HepG2 (cell line): ENCODE data around the gene KRTAP19-8. TPM values are rescaled to one million over a fixed set of nuclear protein-coding genes. Genes with fewer than 3 reads are reported as not detected.

Source experiments
- ATAC-seq: fragments of 200-7000 bp; cut with Tn5 transposase; 3 replicates; pipeline ENCODE4 v1.9.1; 2020; ENCODE audit warnings: mild to moderate bottlenecking, moderate library complexity
- BruUV-seq: library from RNA; stranded (reverse); fragments of 400-500 nt; replicated peaks from 2 replicates; lab custom pipeline; 2021; lab: Mats Ljungman, UMichigan
- CTCF ChIA-PET: fragments of 300-600 bp; formaldehyde crosslinking; extraction: SDS; loops from one replicate; lab custom pipeline; 2021; ENCODE audit warnings: low total read pairs, inconsistent platforms, low intra/inter-chr PET ratio; lab: Yijun Ruan, JAX
- POLR2A ChIA-PET: fragments of 350-600 bp; sonication (Branson Sonifier 250); formaldehyde crosslinking; loops from one replicate; lab custom pipeline; 2020; ENCODE audit warnings: antibody characterized with exemption, inconsistent platforms; lab: Yijun Ruan, JAX
- DNase-seq: peaks from one replicate; pipeline ENCODE4 v3.0.0-alpha.2; 2015; ENCODE audit warnings: low spot score
- FAIRE-seq: peaks from 3 replicates; lab custom pipeline; 2011; peaks lifted over from hg19 to GRCh38; lab: Jason Lieb, UNC
- H2AFZ ChIP-seq: one replicate; pipeline ENCODE4 v1.6.1; 2011; ENCODE audit warnings: low read length, inconsistent platforms
- H3K27ac ChIP-seq: fragments of 300-600 bp; 3 replicates; pipeline ENCODE4 v1.8.0; 2011; ENCODE audit warnings: mixed run types, mild to moderate bottlenecking, mixed read lengths, low read length, inconsistent platforms; ENCODE audit not compliant: insufficient read depth; ENCODE audit errors: extremely low read length
- H3K27me3 ChIP-seq, 2 experiments: fragments of 200-600 bp in 1 of 2; 2 replicates in 1 of 2; 3 replicates in 1 of 2; pipeline versions ENCODE4 v1.6.0 to v1.8.0; 2011; ENCODE audit warnings: low read length in 2 of 2, mild to moderate bottlenecking in 2 of 2, moderate library complexity in 2 of 2, inconsistent platforms in 1 of 2; ENCODE audit not compliant: insufficient read depth in 2 of 2, control insufficient read depth in 1 of 2
- H3K36me3 ChIP-seq, 2 experiments: fragments of 200-600 bp in 1 of 2; replicated peaks in 1 of 2; 2 replicates in 1 of 2; 3 replicates in 1 of 2; pipeline versions ENCODE4 v1.5.1 to v1.8.0; 2011; ENCODE audit warnings: low read length in 2 of 2, inconsistent platforms in 1 of 2; ENCODE audit not compliant: insufficient read depth in 2 of 2, control insufficient read depth in 1 of 2
- H3K4me1 ChIP-seq: 2 replicates; pipeline ENCODE4 v1.5.1; 2012; ENCODE audit warnings: low read length, inconsistent platforms; ENCODE audit not compliant: insufficient read depth
- H3K4me2 ChIP-seq: 2 replicates; pipeline ENCODE4 v1.6.0; 2011; ENCODE audit warnings: low read depth, low read length, inconsistent platforms
- H3K4me3 ChIP-seq, 3 experiments: fragments of 200-600 bp in 1 of 3; sonication (generic), shearing (Covaris generic) in 1 of 3; replicated peaks in 1 of 3; 2 replicates each; pipeline ENCODE4 v1.5.1; 2011 to 2016; ENCODE audit warnings: low read length in 3 of 3, inconsistent platforms in 2 of 3, low read depth in 2 of 3, mild to moderate bottlenecking in 2 of 3, control low read depth in 1 of 3, mixed read lengths in 1 of 3; ENCODE audit not compliant: insufficient read depth in 1 of 3
- H3K79me2 ChIP-seq: one replicate; pipeline ENCODE4 v1.6.1; 2011; ENCODE audit warnings: low read length, inconsistent platforms; ENCODE audit not compliant: insufficient read depth
- H3K9ac ChIP-seq: 2 replicates; pipeline ENCODE4 v1.6.0; 2011; ENCODE audit warnings: mild to moderate bottlenecking, low read depth, low read length, inconsistent platforms; ENCODE audit not compliant: insufficient read depth
- H3K9me3 ChIP-seq: 2 replicates; pipeline ENCODE4 v1.5.1; 2012; ENCODE audit warnings: mild to moderate bottlenecking, low read length
- H4K20me1 ChIP-seq: 2 replicates; pipeline ENCODE4 v1.6.0; 2011; ENCODE audit warnings: inconsistent platforms, mild to moderate bottlenecking, low read length, moderate library complexity; ENCODE audit not compliant: insufficient read depth
- ATAD3A ChIP-seq: sonication (generic); formaldehyde crosslinking; IDR thresholded peaks from 2 replicates; pipeline ENCODE4 v1.4.0; 2020; ENCODE audit warnings: missing genetic modification reagents
- GTF3A ChIP-seq: sonication (generic); formaldehyde crosslinking; conservative IDR thresholded peaks from 2 replicates; pipeline ENCODE4 v1.4.0; 2020; ENCODE audit warnings: mild to moderate bottlenecking, missing genetic modification reagents
- ISX ChIP-seq: sonication (generic); formaldehyde crosslinking; conservative IDR thresholded peaks from 2 replicates; pipeline ENCODE4 v1.5.0; 2020; ENCODE audit warnings: missing genetic modification reagents
- MLX ChIP-seq: IDR thresholded peaks from 2 replicates; pipeline ENCODE4 v1.6.1; 2016
- PCBP2 ChIP-seq: fragments of 200-400 bp; formaldehyde crosslinking; optimal IDR thresholded peaks from 2 replicates; pipeline ENCODE3; 2018; ENCODE audit warnings: low read length, low read depth; ENCODE audit not compliant: poor library complexity, severe bottlenecking
- POLR2A ChIP-seq, 2 experiments: IDR thresholded peaks; 2 replicates each; pipeline ENCODE4 v1.6.1; 2011; ENCODE audit warnings: low read depth in 2 of 2, low read length in 2 of 2, mild to moderate bottlenecking in 1 of 2, moderate library complexity in 1 of 2; ENCODE audit not compliant: insufficient read depth in 1 of 2
- RBM22 ChIP-seq: fragments of 200-400 bp; formaldehyde crosslinking; optimal IDR thresholded peaks from 2 replicates; pipeline ENCODE3; 2017; ENCODE audit warnings: mild to moderate bottlenecking, low read length, moderate library complexity
- SCMH1 ChIP-seq: sonication (generic); formaldehyde crosslinking; IDR thresholded peaks from 2 replicates; pipeline ENCODE4 v1.9.0; 2021; ENCODE audit warnings: missing genetic modification reagents, mild to moderate bottlenecking, borderline replicate concordance
- SMARCE1 ChIP-seq: fragments of 450-650 bp; IDR thresholded peaks from 2 replicates; pipeline ENCODE4 v1.6.1; 2017; ENCODE audit warnings: borderline replicate concordance
- SOX13 ChIP-seq, 3 experiments: fragments of 450-650 bp in 1 of 3; sonication (generic) in 1 of 3; formaldehyde crosslinking in 1 of 3; IDR thresholded peaks in 2 of 3; conservative IDR thresholded peaks in 1 of 3; 2 replicates each; pipeline versions ENCODE4 v1.5.0 to v1.6.1; 2016 to 2020; ENCODE audit warnings: antibody characterized with exemption in 1 of 3, mild to moderate bottlenecking in 1 of 3, missing compliant biosample characterization in 1 of 3, missing genetic modification reagents in 1 of 3, moderate library complexity in 1 of 3
- YEATS4 ChIP-seq: sonication (generic); formaldehyde crosslinking; IDR thresholded peaks from 2 replicates; pipeline ENCODE4 v1.4.0; 2020; ENCODE audit warnings: missing genetic modification reagents, borderline replicate concordance
- ZBTB37 ChIP-seq: sonication (generic); formaldehyde crosslinking; IDR thresholded peaks from 2 replicates; pipeline ENCODE4 v1.4.0; 2020; ENCODE audit warnings: mild to moderate bottlenecking, missing genetic modification reagents
- ZNF335 ChIP-seq: sonication (generic); formaldehyde crosslinking; IDR thresholded peaks from 2 replicates; pipeline ENCODE4 v1.4.0; 2020; ENCODE audit warnings: missing genetic modification reagents
- ZNF766 ChIP-seq: sonication (generic); formaldehyde crosslinking; IDR thresholded peaks from 2 replicates; pipeline ENCODE4 v1.5.0; 2020; ENCODE audit warnings: missing genetic modification reagents, borderline replicate concordance
- ZSCAN30 ChIP-seq: sonication (generic); formaldehyde crosslinking; IDR thresholded peaks from 2 replicates; pipeline ENCODE4 v1.5.0; 2020; ENCODE audit warnings: mild to moderate bottlenecking, missing genetic modification reagents
- WGBS: methylation state at CpG from one replicate; pipeline ENCODE4 v1.1.6; 2017; ENCODE audit warnings: low lambda C conversion rate; 5-methylcytosine and 5-hydroxymethylcytosine counted together
- in situ Hi-C: cut with HindIII; loops from 2 replicates; pipeline ENCODE4 v1.10.0; 2017; ENCODE audit warnings: low pct_unique_long_range_greater_than_20kb; ENCODE audit not compliant: extremely low pct_ligation_motif_present
- intact Hi-C: fragments of 100-400 bp; cut with micrococcal nuclease; formaldehyde crosslinking; loops from one replicate; pipeline ENCODE4 v1.10.0; 2022; ENCODE audit not compliant: unreplicated experiment
- polyA plus RNA-seq, 8 experiments: library from polyadenylated mRNA; depleted of rRNA in 3 of 8; stranded (reverse) in 7 of 8; unstranded in 1 of 8; fragments of >200 nt; fragmentation: Illumina TruSeq in 4 of 8; extraction: Trizol in 4 of 8; gene quantifications; 2 replicates each; pipeline versions ENCODE4 v1.2.1 to v1.2.3, GENCODE V29; 2011 to 2016; ENCODE audit warnings: low read depth in 4 of 8, missing spikeins in 1 of 8, mixed read lengths in 1 of 8; ENCODE audit not compliant: insufficient read depth in 1 of 8
- total RNA-seq, 5 experiments: library from RNA; depleted of rRNA; stranded (reverse); fragments of >200 nt; fragmentation: Illumina TruSeq; extraction: Trizol; gene quantifications; 2 replicates each; pipeline ENCODE4 v1.2.3, GENCODE V29; 2016; ENCODE audit warnings: low read depth in 1 of 5
- TF ChIP-seq, protein P1 (sequence below): IDR thresholded peaks from 2 replicates; pipeline ENCODE4 v1.4.0; 2020; ENCODE audit warnings: mild to moderate bottlenecking, missing genetic modification reagents
- TF ChIP-seq, protein P2 (sequence below): sonication (generic); formaldehyde crosslinking; IDR thresholded peaks from 2 replicates; pipeline ENCODE4 v1.5.0; 2020; ENCODE audit warnings: missing genetic modification reagents

Gene KRTAP19-8
- total and polyA plus RNA-seq, 2 of the 13 experiments (the other 11 are each of a cell fraction or from before 2014, with no cell fraction given) = not detected

DNA sequence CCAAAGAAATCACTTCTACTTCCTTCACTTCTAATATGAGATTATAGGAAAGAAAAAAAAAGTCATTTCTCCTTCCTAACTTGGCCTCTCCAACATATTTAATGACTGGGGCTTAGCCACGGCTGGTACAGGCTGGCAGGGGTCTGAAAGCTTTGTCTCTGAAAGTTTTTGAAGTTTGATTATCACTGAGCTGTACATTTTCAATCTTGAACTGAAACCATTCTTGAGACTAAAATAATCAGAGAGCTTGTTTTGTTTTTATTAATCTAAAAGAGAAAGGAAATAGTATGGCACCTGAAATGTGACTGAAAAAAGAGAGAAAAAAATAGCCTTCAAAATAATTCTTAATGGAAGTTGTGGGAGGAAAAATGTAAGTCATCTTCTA, 3.8 kb upstream of the KRTAP19-8 start (continued):
- TF ChIP-seq ZBTB37 (CRISPR knock-in tag) = no peak
- TF ChIP-seq, protein P1, sequence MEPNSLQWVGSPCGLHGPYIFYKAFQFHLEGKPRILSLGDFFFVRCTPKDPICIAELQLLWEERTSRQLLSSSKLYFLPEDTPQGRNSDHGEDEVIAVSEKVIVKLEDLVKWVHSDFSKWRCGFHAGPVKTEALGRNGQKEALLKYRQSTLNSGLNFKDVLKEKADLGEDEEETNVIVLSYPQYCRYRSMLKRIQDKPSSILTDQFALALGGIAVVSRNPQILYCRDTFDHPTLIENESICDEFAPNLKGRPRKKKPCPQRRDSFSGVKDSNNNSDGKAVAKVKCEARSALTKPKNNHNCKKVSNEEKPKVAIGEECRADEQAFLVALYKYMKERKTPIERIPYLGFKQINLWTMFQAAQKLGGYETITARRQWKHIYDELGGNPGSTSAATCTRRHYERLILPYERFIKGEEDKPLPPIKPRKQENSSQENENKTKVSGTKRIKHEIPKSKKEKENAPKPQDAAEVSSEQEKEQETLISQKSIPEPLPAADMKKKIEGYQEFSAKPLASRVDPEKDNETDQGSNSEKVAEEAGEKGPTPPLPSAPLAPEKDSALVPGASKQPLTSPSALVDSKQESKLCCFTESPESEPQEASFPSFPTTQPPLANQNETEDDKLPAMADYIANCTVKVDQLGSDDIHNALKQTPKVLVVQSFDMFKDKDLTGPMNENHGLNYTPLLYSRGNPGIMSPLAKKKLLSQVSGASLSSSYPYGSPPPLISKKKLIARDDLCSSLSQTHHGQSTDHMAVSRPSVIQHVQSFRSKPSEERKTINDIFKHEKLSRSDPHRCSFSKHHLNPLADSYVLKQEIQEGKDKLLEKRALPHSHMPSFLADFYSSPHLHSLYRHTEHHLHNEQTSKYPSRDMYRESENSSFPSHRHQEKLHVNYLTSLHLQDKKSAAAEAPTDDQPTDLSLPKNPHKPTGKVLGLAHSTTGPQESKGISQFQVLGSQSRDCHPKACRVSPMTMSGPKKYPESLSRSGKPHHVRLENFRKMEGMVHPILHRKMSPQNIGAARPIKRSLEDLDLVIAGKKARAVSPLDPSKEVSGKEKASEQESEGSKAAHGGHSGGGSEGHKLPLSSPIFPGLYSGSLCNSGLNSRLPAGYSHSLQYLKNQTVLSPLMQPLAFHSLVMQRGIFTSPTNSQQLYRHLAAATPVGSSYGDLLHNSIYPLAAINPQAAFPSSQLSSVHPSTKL (CRISPR knock-in tag) = no peak
- TF ChIP-seq RBM22 = no peak
- no peak for TF ChIP-seq PCBP2
- TF ChIP-seq MLX (CRISPR knock-in tag) = no peak
- TF ChIP-seq, all 625 proteins: peak for 0

GRCh38 chr21:31041295-31042079, 3.2 kb upstream of the KRTAP19-8 start:
- Histone ChIP-seq H3K4me1 (no peaks in the 10 kb centered on the region), H4K20me1 (no peaks in the 10 kb centered on the region), H3K36me3 (no peaks in the 10 kb centered on the region), H3K27me3 (no peaks in the 10 kb centered on the region; a peak in 1 of 5 replicates), H3K9ac (no peak overlapping the region), H3K27ac (no peak overlapping the region), H3K9me3 (peaks cover 67% of the 10 kb centered on the region), H2AFZ (no peak overlapping the region), H3K79me2 (no peaks in the 10 kb centered on the region), H3K4me2 (no peak overlapping the region), H3K4me3 (no peak overlapping the region)
- FAIRE-seq (no peak), ATAC-seq (no peak), DNase-seq (no peak)
- in situ Hi-C loops = no loop called here
- 17% methylated on average over 11 of the region's 11 CpGs for WGBS
- no TSS peak for BruUV-seq
- CTCF ChIA-PET = no interaction called here
- intact Hi-C loops = no loop called here
- POLR2A ChIA-PET = no interaction called here
- TF ChIP-seq ZNF766 (no peak), YEATS4 (CRISPR knock-in tag) (no peak), SOX13 (IDR thresholded peaks at IDR 0.05) (no peak), SOX13 (CRISPR knock-in tag; conservative IDR thresholded peaks at IDR 0.05 in 1 of 2, IDR thresholded peaks at IDR 0.05 in 1 of 2) (no peak), ISX (no peak), ZSCAN30 (CRISPR knock-in tag) (no peak), ZNF335 (CRISPR knock-in tag) (no peak), ATAD3A (no peak), POLR2A (IDR thresholded peaks at IDR 0.05; ENCODE audit: insufficient read depth in 1 of 2, low read depth in 2 of 2, low read length in 2 of 2) (no peak), SCMH1 (CRISPR knock-in tag) (no peak), GTF3A (CRISPR knock-in tag) (no peak), SMARCE1 (no peak)
- TF ChIP-seq, protein P2, sequence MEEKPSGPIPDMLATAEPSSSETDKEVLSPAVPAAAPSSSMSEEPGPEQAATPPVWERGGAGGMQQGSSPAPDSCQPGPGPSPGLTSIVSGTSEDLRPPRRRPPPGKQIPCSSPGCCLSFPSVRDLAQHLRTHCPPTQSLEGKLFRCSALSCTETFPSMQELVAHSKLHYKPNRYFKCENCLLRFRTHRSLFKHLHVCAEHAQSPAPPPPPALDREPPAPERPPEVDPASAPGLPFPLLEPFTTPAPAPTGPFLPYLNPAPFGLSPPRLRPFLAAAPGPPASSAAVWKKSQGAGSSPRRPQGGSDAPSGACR = no peak
